Gastrocnemius medialis (tissue), 4 donors: ENCODE data around the gene PNPLA6. TPM values are rescaled to one million over a fixed set of nuclear protein-coding genes. Genes with fewer than 3 reads are reported as not detected.

Source experiments
- ATAC-seq, 2 donors: fragments of 150-250 bp; one replicate each; pipeline ENCODE4 v1.9.1; 2016
- DNase-seq, 2 donors: peaks; one replicate each; pipeline ENCODE4 v3.0.0-alpha.2; 2019
- H3K27ac ChIP-seq, 4 donors: fragments of 200-600 bp; sonication (generic); 1 replicate in 1 of 4; 2 replicates in 3 of 4; pipeline ENCODE4 v1.5.1; 2016 to 2018; ENCODE audit warnings: mild to moderate bottlenecking in 2 of 4, moderate library complexity in 1 of 4
- H3K27me3 ChIP-seq, 3 donors: fragments of 200-600 bp; sonication (generic) in 2 of 3; 1 replicate in 1 of 3; 2 replicates in 2 of 3; pipeline versions ENCODE4 v1.5.1 to v1.6.0; 2016 to 2019; ENCODE audit warnings: mild to moderate bottlenecking in 1 of 3, moderate library complexity in 1 of 3
- H3K36me3 ChIP-seq, 2 donors: fragments of 200-600 bp; sonication (generic) in 1 of 2; one replicate each; pipeline ENCODE4 v1.5.1; 2017 to 2018
- H3K4me1 ChIP-seq, 2 donors: fragments of 200-600 bp; sonication (generic) in 1 of 2; one replicate each; pipeline ENCODE4 v1.5.1; 2016 to 2017; ENCODE audit warnings: mild to moderate bottlenecking in 2 of 2
- H3K4me3 ChIP-seq, 4 donors: fragments of 200-600 bp; sonication (generic) in 3 of 4; 1 replicate in 1 of 4; 2 replicates in 3 of 4; pipeline ENCODE4 v1.5.1; 2016 to 2019; ENCODE audit warnings: mild to moderate bottlenecking in 2 of 4
- H3K9me3 ChIP-seq, 3 donors: fragments of 200-600 bp; sonication (generic) in 2 of 3; 1 replicate in 1 of 3; 2 replicates in 2 of 3; pipeline ENCODE4 v1.5.1; 2016 to 2019
- CTCF ChIP-seq, 5 experiments: fragments of 450-650 bp in 3 of 5; fragments of 200-600 bp in 2 of 5; sonication (generic) in 2 of 5; IDR thresholded peaks in 4 of 5; conservative IDR thresholded peaks in 1 of 5; 1 replicate in 4 of 5; 2 replicates in 1 of 5; pipeline ENCODE4 v1.5.1; 2016 to 2019; ENCODE audit warnings: antibody characterized with exemption in 5 of 5, mild to moderate bottlenecking in 3 of 5, moderate library complexity in 3 of 5
- POLR2A ChIP-seq, 2 donors: fragments of 450-650 bp; IDR thresholded peaks; one replicate each; pipeline ENCODE4 v1.6.1; 2017; ENCODE audit warnings: antibody characterized with exemption in 2 of 2, mild to moderate bottlenecking in 2 of 2, moderate library complexity in 2 of 2
- in situ Hi-C, 4 donors: fragments of 200-750 bp; cut with MboI; loops; one replicate each; pipeline versions ENCODE4 v1.15.0 to v1.8.0; 2017; ENCODE audit warnings: low sequenced_read_pairs in 4 of 4
- intact Hi-C: fragments of 100-400 bp; cut with DNase I; formaldehyde crosslinking; loops from one replicate; pipeline ENCODE4 v1.15.1; 2023; ENCODE audit warnings: low total_unique reads
- total RNA-seq, 4 donors: library from RNA; depleted of rRNA; stranded (reverse); fragments of >200 nt; gene quantifications; one replicate each; pipeline versions ENCODE4 v1.1.0 to v1.2.3, GENCODE V29; 2016

Gene PNPLA6
- total RNA-seq, 4 donors from 2014 or later = 61.4 to 101 (median 75.1) TPM

GRCh38 chr19:7529246-7529600, 6.3 kb upstream of the PNPLA6 start:
- intact Hi-C loops = no loop called here
- TF ChIP-seq POLR2A (IDR thresholded peaks at IDR 0.05) (no peak), CTCF (IDR thresholded peaks at IDR 0.05 in 4 of 5, conservative IDR thresholded peaks at IDR 0.05 in 1 of 5) (no peak)
- ATAC-seq = no peak
- no peak for DNase-seq
- in situ Hi-C loops = loop anchor here in 1 of 4 donors (25.0 kb wide), 1 partner anchor 142 kb away; no protein-coding TSS in a partner anchor
- Histone ChIP-seq H3K27me3 (no peaks in the 10 kb centered on the region), H3K4me1 (peaks cover 7 to 8% of the 10 kb centered on the region in 2 donors), H3K9me3 (no peaks in the 10 kb centered on the region), H3K36me3 (peaks cover 0 to 58% of the 10 kb centered on the region in 2 donors), H3K27ac (no peak overlapping the region), H3K4me3 (no peak overlapping the region)

- no peaks in the 10 kb centered on the region for H3K27me3 ChIP-seq
- H3K27ac ChIP-seq = no peak overlapping the region
- DNase-seq (no peak), ATAC-seq (no peak)
- no peak for TF ChIP-seq CTCF (IDR thresholded peaks at IDR 0.05 in 4 of 5, conservative IDR thresholded peaks at IDR 0.05 in 1 of 5)
- TF ChIP-seq POLR2A (IDR thresholded peaks at IDR 0.05) = no peak
- H3K4me3 ChIP-seq = no peak overlapping the region
- peaks cover 0 to 55% of the 10 kb centered on the region in 2 donors for H3K36me3 ChIP-seq
- H3K4me1 ChIP-seq = peaks cover 7 to 10% of the 10 kb centered on the region in 2 donors
- H3K9me3 ChIP-seq = no peaks in the 10 kb centered on the region
- in situ Hi-C loops (loop anchor here in 1 of 4 donors (25.0 kb wide), 1 partner anchor 143 kb away; no protein-coding TSS in a partner anchor), intact Hi-C loops (no loop called here)
Observed at GRCh38 chr19:7529610-7530490, 5.7 kb upstream of the PNPLA6 start.

GRCh38 chr19:7533281-7533885, 2.1 kb upstream of the PNPLA6 start:
- peak in 1 of 2 donors; percentile 55 for DNase-seq
- Histone ChIP-seq H3K4me1 (peaks cover 15 to 23% of the 10 kb centered on the region in 2 donors), H3K27ac (peak overlapping the region; percentile 86 to 90 (median 88)), H3K9me3 (no peaks in the 10 kb centered on the region), H3K27me3 (no peaks in the 10 kb centered on the region), H3K36me3 (peaks cover 0 to 37% of the 10 kb centered on the region in 2 donors), H3K4me3 (peak overlapping the region; percentile 88 to 92 (median 90))
- TF ChIP-seq POLR2A (IDR thresholded peaks at IDR 0.05) (no peak), CTCF (IDR thresholded peaks at IDR 0.05 in 4 of 5, conservative IDR thresholded peaks at IDR 0.05 in 1 of 5) (no peak)
- intact Hi-C loops = no loop called here
- in situ Hi-C loops = loop anchor here in 1 of 4 donors (25.0 kb wide), 1 partner anchor 146 kb away; no protein-coding TSS in a partner anchor
- no peak for ATAC-seq

DNA sequence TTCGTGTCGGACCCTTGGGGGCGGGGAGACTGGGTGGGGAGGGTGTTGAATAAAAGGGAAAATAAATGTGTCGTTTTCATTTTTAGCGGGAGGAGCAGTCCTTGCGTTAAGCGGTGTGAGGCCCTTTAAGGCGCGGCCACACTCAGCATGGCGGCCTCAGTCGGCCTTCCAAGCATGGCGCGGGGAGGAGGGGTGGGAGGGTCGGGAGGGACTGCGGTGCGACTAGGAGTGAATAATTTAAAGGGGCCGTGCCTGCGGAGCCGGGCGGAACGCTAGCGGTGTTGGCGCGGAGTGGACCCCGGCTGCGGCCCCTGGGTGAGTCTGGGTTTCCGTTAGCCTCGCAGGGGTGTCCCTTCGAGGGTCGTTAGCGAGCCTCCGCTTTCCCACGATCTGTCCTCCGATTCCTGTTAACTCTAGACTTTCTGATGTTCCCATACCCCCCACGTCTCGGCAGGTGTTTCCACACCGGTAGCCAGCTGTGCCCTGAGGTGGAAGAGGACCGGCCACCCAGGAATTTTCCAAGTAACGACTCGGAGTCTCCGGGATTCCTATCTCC, 1.5 kb upstream of the PNPLA6 start:
- H3K4me3 ChIP-seq = peak overlapping the region; percentile 88 to 92 (median 90)
- H3K36me3 ChIP-seq = peaks cover 0 to 37% of the 10 kb centered on the region in 2 donors
- DNase-seq (peak; percentile 78 to 85), ATAC-seq (peak; percentile 84 to 85)
- in situ Hi-C loops (loop anchor here in 1 of 4 donors (25.0 kb wide), 1 partner anchor 147 kb away; no protein-coding TSS in a partner anchor), intact Hi-C loops (loop anchor here (1.0 to 2.0 kb wide), 5 partner anchors 12 to 795 kb away; partner anchors contain the start of genes MCOLN1, PET100, TRIP10 and XAB2)
- no peaks in the 10 kb centered on the region for H3K27me3 ChIP-seq
- TF ChIP-seq POLR2A (IDR thresholded peaks at IDR 0.05) (peak; percentile 76 to 83), CTCF (IDR thresholded peaks at IDR 0.05 in 4 of 5, conservative IDR thresholded peaks at IDR 0.05 in 1 of 5) (no peak)
- H3K27ac ChIP-seq = peak overlapping the region; percentile 86 to 90 (median 88)
- H3K9me3 ChIP-seq = no peaks in the 10 kb centered on the region
- H3K4me1 ChIP-seq = peaks cover 15 to 23% of the 10 kb centered on the region in 2 donors
